ENCODE measurements around the gene TAF1B. TPM values are rescaled to one million over a fixed set of nuclear protein-coding genes. Genes with fewer than 3 reads are reported as not detected.

TAF1B gene
- total RNA-seq, 2 experiments from 2014 or later: 18.8 to 19.0 TPM

DNA sequence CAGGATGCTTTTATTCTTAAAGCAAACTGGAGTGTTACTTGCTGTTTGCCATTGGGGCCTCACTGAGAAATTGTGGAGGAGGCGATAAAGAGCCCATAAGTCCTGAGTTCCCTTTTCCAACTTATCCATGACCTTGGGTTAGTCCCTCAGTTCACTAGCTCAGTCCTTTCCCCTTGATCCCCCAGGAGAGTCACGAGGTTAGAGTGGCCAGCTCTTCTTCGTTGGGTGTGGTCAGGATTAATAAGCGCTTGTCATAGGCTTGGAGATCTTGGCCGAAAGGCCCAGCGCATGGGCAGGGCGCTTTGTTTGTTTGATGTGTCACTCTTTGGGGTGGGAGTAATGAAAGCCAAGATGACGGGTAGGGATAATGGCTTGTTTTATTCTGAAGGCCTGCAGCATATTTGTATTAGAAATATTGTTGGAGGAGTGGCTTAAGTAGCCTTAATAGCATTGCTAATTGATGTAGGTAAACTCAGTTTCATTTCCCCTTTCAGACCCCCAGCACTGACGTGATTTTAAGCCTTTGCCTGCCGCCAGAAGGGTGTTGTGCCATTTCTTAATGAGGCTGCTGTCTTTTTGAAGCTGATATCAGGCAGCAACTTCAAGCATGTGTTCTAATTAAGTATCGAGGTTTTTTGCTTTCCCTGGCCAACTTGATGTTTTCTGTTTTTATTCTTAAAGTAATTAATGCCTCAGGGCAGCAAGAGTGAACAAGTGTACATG, 123.9 kb downstream of the TAF1B start:
- Mint-ChIP-seq H3K9me3 (no peaks in the 10 kb centered on the region), H3K27ac (no peak overlapping the region), H3K4me3 (no peak overlapping the region), H3K36me3 (no peaks in the 10 kb centered on the region), H3K27me3 (peaks cover 14% of the 10 kb centered on the region), H3K4me1 (peaks cover 6% of the 10 kb centered on the region)
- DNase-seq (no peak), ATAC-seq (ENCODE audit: low read depth) (no peak)
- POLR2A ChIA-PET: no interaction called here

DNA sequence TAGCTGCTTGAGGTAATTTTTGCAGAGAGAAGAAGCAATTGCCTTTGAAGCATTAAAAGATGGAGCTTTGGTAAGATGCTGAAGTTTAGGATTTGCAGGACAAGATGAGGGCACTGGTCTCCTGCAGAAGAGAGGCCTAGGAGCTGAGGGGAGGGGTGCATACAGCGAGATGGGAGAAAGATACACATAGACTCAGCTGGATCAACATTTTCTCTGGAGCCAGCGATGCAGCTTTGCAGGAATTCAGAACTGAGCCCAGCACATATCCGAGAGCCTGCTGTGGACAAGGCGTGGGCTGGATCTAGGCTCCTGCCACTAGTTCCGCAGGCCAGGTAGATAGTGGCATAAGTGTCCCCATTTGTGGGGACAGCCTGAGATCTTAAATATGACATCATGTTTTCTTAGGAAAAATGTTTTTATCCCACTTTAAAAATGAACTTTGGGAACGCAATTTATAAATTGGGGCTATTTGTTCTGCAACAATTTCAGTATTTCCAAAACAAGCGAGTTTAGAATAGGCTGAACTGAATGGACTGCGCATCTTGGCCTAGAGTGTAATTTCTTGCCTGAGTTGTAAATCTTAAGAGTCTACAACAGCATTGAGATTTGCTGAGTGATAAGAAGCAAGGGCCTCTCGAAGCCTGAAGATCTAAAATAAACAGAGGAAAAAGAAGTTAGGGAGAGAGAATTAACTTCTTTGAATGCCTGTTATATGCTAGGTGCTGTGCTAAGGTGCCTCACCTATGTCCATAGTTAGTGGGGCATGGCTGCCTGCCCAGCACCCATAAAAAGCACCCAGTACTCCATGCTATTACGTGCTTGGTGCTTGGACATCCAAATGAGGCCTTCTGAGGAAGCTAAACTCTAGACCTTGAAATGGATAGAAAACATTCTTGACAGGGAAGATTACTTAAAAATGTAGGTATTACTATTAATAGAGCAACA, 125.6 kb downstream of the TAF1B start:
- Mint-ChIP-seq H3K9me3 (no peaks in the 10 kb centered on the region), H3K27me3 (peaks cover 11% of the 10 kb centered on the region), H3K27ac (no peak overlapping the region), H3K36me3 (no peaks in the 10 kb centered on the region), H3K4me3 (no peak overlapping the region), H3K4me1 (peaks cover 6% of the 10 kb centered on the region)
- POLR2A ChIA-PET: no interaction called here
- DNase-seq (no peak), ATAC-seq (ENCODE audit: low read depth) (no peak)

DNA sequence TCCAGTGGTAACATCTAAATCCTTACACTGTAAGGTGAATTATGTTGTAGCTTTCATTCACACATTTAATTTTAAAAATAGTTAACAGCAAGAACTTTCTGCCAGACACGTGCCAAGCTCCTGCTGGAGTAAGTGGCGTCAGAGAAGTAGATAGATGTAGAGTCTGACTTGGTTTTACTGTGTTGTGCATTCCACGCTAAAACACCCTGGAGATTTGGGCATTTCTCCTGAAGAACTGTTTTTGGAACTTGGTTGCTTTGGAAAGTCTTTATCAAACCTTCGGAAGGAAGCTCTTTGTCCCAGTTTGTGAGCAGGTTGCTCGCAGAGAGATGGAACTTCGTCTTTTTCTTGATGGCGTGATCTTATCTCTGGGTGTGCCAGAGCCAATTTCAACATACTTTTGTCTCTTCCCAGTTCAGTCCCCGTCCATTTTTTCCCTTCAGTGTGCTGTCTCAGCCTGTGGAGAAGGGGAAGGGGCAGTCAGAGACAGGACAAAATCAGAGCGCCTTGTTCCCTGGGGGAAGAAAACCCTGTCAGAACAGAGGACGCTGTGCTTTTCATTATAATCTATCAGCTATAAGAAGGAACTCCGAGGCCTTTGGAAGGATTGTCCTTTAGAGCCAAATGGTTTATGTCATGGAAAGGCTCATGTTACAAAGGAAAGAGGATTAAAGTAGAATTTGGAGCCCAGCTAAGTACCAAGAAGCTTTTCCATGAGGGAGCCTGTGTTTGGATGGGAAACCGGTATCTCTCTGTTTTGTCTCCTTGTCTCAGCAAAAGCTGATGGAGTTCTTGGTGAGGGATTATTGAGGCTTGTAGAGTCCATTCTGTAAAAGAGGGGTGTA, 127.1 kb downstream of the TAF1B start:
- DNase-seq (no peak), ATAC-seq (ENCODE audit: low read depth) (no peak)
- Mint-ChIP-seq H3K36me3 (no peaks in the 10 kb centered on the region), H3K27me3 (peaks cover 10% of the 10 kb centered on the region), H3K27ac (no peak overlapping the region), H3K4me1 (peaks cover 5% of the 10 kb centered on the region), H3K4me3 (no peak overlapping the region), H3K9me3 (no peaks in the 10 kb centered on the region)
- POLR2A ChIA-PET: no interaction called here

DNA sequence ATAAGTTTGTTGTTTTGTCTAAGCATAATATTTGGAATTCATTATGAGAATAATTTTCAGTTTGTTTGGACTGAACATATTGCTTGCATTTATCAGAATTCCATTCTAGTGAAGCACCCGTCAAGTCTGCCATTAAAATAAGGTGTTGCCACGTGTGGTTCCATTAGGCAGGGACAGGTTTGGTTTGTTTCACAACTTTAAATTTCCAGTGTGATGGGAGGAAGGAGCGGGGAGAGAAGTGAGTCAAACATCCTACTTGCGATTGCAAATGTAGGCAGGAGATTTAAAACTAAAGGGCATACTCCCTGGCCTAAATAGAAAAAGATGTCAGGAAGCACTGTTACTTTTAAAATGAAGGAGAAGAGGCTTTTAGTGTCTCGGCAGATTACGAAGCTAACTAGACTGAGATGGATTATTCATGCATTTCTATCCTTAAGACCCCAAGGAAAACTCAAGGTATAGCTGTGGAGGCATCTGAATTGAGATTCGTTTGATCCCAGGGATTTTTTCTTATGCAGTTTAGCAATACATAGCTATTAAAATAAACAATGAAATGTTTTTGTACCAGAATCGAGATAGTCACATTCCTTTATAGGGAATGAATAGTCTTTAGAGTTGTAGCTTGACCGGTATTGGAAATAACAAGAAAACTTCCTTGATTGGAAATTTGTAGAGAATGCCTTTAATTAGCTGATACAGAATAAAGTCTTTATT, 128.0 kb downstream of the TAF1B start:
- H3K36me3 Mint-ChIP-seq: no peaks in the 10 kb centered on the region
- H3K4me3 Mint-ChIP-seq: no peak overlapping the region
- no peaks in the 10 kb centered on the region for H3K9me3 Mint-ChIP-seq
- POLR2A ChIA-PET: no interaction called here
- H3K27ac Mint-ChIP-seq: no peak overlapping the region
- peaks cover 9% of the 10 kb centered on the region for H3K27me3 Mint-ChIP-seq
- no peak for DNase-seq
- ATAC-seq (ENCODE audit: low read depth): no peak
- H3K4me1 Mint-ChIP-seq: peaks cover 5% of the 10 kb centered on the region

DNA sequence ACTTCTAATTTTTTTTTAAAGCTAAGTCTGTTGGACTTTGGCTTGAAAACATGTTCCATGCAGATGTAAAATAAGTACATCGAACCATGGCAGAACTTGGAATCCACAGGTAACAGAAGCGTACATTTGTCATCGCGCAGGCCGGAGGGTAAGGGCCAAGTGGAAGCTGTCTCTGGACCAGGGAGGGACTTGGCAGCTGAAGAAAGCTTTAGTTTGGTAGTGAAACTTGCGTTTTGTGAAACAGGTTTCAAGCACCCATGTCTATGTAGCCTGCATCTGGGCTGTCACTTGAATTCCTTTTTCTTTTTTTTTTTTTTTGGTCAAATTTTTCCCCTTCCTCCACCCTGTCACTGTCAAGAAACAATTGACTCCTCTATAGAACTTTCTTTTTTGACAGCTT, 128.6 kb downstream of the TAF1B start:
- Mint-ChIP-seq H3K4me3 (no peak overlapping the region), H3K27me3 (peaks cover 9% of the 10 kb centered on the region), H3K9me3 (no peaks in the 10 kb centered on the region), H3K27ac (no peak overlapping the region), H3K36me3 (no peaks in the 10 kb centered on the region), H3K4me1 (peaks cover 3% of the 10 kb centered on the region)
- POLR2A ChIA-PET: no interaction called here
- DNase-seq: no peak
- ATAC-seq (ENCODE audit: low read depth): no peak

DNA sequence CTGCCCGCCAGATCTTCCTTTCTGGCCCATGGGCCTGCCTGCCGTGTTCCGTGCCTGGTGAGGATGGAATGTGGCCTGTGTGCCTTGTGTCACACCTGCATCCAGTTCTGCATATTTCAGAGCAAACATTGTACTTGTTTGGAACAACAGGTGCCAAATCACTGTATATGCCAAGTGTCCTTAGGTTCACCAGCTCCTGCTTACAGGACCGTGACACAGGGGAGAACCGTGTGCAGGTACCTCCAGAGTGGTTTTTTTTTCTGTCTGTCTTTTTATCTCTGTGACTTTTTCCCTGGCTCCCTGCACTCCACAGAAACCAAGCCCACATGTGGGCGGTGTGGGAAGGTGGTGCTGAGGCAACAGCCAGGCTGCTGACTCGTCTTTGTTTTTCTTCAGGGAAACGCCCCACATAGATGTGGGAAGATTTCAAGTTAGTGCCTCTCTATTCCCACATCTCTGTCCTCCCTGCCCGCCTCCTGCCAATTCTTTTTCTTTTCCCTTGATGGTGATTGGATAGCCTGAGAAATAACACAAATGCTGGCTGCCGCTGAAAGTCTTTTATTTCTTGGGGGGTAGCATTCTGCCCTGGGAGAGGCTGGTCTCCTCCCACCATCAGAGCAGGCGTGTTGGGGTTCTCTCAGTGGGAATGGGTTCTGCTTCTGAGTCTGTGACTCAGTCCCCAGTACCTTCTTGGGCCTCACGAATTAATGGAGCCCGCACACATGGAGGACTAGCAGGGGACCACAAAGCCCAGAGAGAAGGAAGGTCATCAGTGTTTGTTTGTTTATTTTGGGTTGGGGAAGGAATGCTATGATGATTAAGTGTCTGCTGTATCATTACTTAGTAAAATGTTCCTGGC, 129.6 kb downstream of the TAF1B start:
- no peak overlapping the region for H3K4me3 Mint-ChIP-seq
- peaks cover 9% of the 10 kb centered on the region for H3K27me3 Mint-ChIP-seq
- DNase-seq: no peak
- POLR2A ChIA-PET: no interaction called here
- ATAC-seq (ENCODE audit: low read depth): no peak
- peaks cover 3% of the 10 kb centered on the region for H3K4me1 Mint-ChIP-seq
- no peaks in the 10 kb centered on the region for H3K36me3 Mint-ChIP-seq
- no peak overlapping the region for H3K27ac Mint-ChIP-seq
- no peaks in the 10 kb centered on the region for H3K9me3 Mint-ChIP-seq

DNA sequence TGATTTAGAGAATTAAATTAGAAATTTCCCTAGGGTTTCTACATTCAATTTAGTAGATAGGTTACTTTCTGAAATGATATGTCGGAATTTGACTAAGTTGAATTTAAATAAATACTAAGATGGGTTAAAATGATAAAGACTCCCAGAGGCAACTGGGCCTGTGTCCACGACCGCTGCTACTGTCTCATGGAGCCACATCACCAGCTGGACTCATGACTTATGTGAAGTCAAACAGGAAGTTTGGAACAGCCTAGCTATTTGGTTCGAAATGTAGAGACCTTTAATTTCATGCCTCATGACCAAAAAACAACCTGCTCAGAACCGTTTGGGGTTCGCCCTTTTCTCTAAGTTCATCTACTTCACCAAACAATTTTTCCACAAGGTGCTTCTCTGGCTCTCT, 130.4 kb downstream of the TAF1B start:
- no peaks in the 10 kb centered on the region for H3K36me3 Mint-ChIP-seq
- no peaks in the 10 kb centered on the region for H3K9me3 Mint-ChIP-seq
- DNase-seq (no peak), ATAC-seq (ENCODE audit: low read depth) (no peak)
- no peak overlapping the region for H3K4me3 Mint-ChIP-seq
- no peak overlapping the region for H3K27ac Mint-ChIP-seq
- peaks cover 3% of the 10 kb centered on the region for H3K4me1 Mint-ChIP-seq
- POLR2A ChIA-PET: no interaction called here
- H3K27me3 Mint-ChIP-seq: peaks cover 18% of the 10 kb centered on the region

DNA sequence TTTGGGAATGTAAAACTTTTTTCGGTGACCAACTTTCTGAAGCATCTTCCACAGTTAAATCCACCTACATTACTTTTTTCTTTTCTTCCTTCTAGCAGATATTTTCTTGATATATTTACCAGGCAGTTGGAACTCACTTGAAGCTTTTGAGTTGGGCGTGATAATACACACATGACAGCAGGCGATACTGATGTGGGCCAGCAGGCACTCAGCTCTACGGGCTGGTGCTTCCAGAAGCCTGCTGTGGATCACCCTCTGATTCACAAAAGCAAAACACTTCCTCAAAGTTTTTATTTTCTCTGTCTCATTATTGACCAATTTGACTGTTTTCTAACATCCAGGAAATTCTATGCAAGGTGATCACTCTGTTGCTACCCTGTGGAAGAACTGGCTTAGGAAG, 131.1 kb downstream of the TAF1B start:
- H3K27ac Mint-ChIP-seq: no peak overlapping the region
- POLR2A ChIA-PET: no interaction called here
- H3K36me3 Mint-ChIP-seq: no peaks in the 10 kb centered on the region
- ATAC-seq (ENCODE audit: low read depth) (no peak), DNase-seq (no peak)
- peaks cover 3% of the 10 kb centered on the region for H3K4me1 Mint-ChIP-seq
- H3K9me3 Mint-ChIP-seq: no peaks in the 10 kb centered on the region
- H3K4me3 Mint-ChIP-seq: no peak overlapping the region
- peaks cover 18% of the 10 kb centered on the region for H3K27me3 Mint-ChIP-seq

DNA sequence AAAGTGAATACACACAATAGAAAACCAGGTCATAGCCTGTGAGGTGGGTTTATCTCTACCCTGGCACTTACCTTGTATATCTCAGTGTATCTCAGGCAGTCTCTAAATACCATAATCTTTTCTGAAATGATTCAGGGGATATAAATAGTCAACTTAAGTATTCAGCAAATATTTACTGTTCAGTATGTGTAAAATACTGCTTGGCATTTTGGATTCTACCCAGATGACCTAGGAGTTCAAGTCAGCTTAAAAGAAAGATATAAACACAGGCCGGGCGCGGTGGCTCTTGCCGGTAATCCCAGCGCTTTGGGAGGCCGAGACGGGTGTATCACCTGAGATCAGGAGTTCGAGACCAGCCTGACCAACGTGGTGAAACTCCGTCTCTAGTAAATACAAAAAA, 132.1 kb downstream of the TAF1B start:
- Mint-ChIP-seq H3K27ac (no peak overlapping the region), H3K27me3 (peaks cover 18% of the 10 kb centered on the region), H3K36me3 (no peaks in the 10 kb centered on the region), H3K9me3 (no peaks in the 10 kb centered on the region), H3K4me3 (no peak overlapping the region), H3K4me1 (peaks cover 6% of the 10 kb centered on the region)
- POLR2A ChIA-PET: no interaction called here
- ATAC-seq (ENCODE audit: low read depth) (no peak), DNase-seq (no peak)

DNA sequence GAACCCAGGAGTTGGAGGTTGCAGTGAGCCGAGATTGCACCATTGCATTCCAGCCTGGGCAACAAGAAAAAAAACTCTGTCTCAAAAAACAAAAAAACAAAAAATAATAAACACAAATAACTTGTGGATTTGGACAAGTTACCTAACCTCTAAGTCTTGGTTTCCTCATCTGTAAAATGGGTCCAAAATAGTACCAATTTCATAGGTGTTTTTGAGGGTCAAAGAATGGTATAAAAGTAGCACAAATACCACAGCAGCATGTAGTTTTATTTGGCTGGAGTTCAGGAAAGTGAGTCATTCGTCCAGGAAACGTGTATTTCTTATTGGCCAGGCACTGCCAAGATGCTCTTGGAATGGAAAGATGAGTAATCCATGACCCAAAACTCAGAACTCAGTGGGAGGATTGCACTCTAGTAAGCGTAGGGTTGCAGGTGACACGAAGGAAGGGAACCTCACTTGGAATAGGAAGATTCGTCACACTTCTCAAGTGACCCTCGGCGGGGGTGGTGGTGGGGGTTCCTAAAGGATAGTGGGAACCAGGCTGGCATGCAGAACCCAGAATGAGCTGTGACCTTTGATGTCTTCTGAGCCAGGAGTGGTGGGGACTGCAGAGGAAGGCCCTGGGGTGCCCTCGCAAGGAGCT, 132.7 kb downstream of the TAF1B start:
- H3K4me1 Mint-ChIP-seq: peaks cover 11% of the 10 kb centered on the region
- ATAC-seq (ENCODE audit: low read depth) (no peak), DNase-seq (no peak)
- POLR2A ChIA-PET: no interaction called here
- no peak overlapping the region for H3K27ac Mint-ChIP-seq
- H3K27me3 Mint-ChIP-seq: peaks cover 20% of the 10 kb centered on the region
- no peaks in the 10 kb centered on the region for H3K36me3 Mint-ChIP-seq
- H3K4me3 Mint-ChIP-seq: no peak overlapping the region
- no peaks in the 10 kb centered on the region for H3K9me3 Mint-ChIP-seq

DNA sequence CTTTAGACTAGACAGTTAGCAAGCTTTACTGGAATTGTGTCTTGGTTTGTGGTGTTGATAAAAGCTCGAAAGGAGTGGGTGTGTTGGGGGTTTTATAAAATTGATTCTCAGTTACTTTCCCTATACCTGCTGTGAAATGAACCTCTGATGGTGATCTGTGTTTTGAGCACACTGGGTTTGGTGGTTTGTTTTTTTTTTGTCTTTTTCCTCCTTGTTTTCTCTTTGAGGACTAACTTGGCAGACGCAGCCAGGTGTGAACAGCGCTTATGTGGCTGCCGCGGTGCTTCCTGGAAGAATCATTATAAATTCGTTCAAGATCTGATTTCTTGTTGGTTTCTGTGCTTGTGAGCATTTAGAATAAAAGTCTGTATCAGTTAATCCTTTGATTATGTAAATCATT, 136.7 kb downstream of the TAF1B start:
- POLR2A ChIA-PET: interaction anchor here (0.6 kb wide), 1 partner anchor 68 kb away, joined by 7 read pairs; no protein-coding TSS in a partner anchor
- H3K4me3 Mint-ChIP-seq: peak overlapping the region; percentile 61
- no peak overlapping the region for H3K27ac Mint-ChIP-seq
- no peaks in the 10 kb centered on the region for H3K36me3 Mint-ChIP-seq
- peaks cover 33% of the 10 kb centered on the region for H3K27me3 Mint-ChIP-seq
- H3K9me3 Mint-ChIP-seq: no peaks in the 10 kb centered on the region
- no peak for DNase-seq
- peaks cover 15% of the 10 kb centered on the region for H3K4me1 Mint-ChIP-seq
- ATAC-seq (ENCODE audit: low read depth): no peak

DNA sequence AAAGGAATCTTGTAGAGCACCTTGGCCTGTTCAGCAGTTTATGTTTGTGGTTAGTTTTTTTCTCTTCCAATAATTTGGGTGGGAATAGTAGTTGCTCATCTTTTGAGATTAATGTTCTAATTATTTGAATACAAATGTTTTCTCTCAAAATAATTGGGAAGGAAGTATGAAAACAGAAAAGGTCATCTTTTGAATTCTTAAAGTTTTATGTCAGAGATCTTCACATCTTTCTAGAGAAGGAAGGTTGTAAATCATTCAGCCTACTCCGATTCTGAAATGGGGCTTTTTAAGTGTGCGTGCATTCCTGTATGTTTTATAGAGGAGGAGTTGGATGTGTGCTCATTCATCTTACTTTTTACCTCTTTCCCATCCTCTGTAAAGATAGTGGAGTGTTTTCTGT, 137.2 kb downstream of the TAF1B start:
- Mint-ChIP-seq H3K9me3 (no peaks in the 10 kb centered on the region), H3K4me1 (peaks cover 15% of the 10 kb centered on the region), H3K36me3 (no peaks in the 10 kb centered on the region), H3K27ac (no peak overlapping the region), H3K27me3 (peaks cover 39% of the 10 kb centered on the region), H3K4me3 (no peak overlapping the region)
- ATAC-seq (ENCODE audit: low read depth) (no peak), DNase-seq (no peak)
- POLR2A ChIA-PET: no interaction called here
